H1 (cell line): ENCODE results near the gene SLC7A10. TPM values are rescaled to one million over a fixed set of nuclear protein-coding genes. Genes with fewer than 3 reads are reported as not detected.

Experiments
- CTCF ChIA-PET: fragments of 300-600 bp; sonication (Branson Sonifier 250); formaldehyde crosslinking; loops from one replicate; lab custom pipeline; 2021; ENCODE audit not compliant: partially characterized antibody; lab: Charles Lee
- POLR2A ChIA-PET: fragments of 300-600 bp; sonication (Branson Sonifier 250); formaldehyde crosslinking; loops from one replicate; lab custom pipeline; 2021; ENCODE audit warnings: inconsistent platforms; ENCODE audit not compliant: partially characterized antibody; lab: Charles Lee
- DNase-seq, 2 experiments: peaks; one replicate each; pipeline versions ENCODE4 v3.0.0 to v3.0.0-alpha.2; 2010 to 2022; ENCODE audit warnings: low spot score in 2 of 2, low read depth in 1 of 2, mixed read lengths in 1 of 2
- FAIRE-seq: peaks from 2 replicates; lab custom pipeline; 2011; peaks lifted over from hg19 to GRCh38; lab: Jason Lieb, UNC
- H2AFZ ChIP-seq: 2 replicates; pipeline ENCODE4 v1.8.1; 2012; ENCODE audit warnings: low read length, inconsistent platforms
- H2AK5ac ChIP-seq: 2 replicates; pipeline ENCODE4 v1.6.1; 2013; ENCODE audit warnings: low read depth, low read length
- H2BK120ac ChIP-seq: replicated peaks from 2 replicates; pipeline ENCODE3; 2013; ENCODE audit warnings: low read depth, low read length, inconsistent platforms
- H2BK12ac ChIP-seq: 2 replicates; pipeline ENCODE4 v1.6.1; 2013; ENCODE audit warnings: low read depth, low read length
- H2BK15ac ChIP-seq: 2 replicates; pipeline ENCODE4 v1.6.1; 2013; ENCODE audit warnings: low read length
- H2BK20ac ChIP-seq: 2 replicates; pipeline ENCODE4 v1.6.1; 2013; ENCODE audit warnings: low read length
- H2BK5ac ChIP-seq: 2 replicates; pipeline ENCODE4 v1.6.1; 2013; ENCODE audit warnings: low read depth, low read length
- H3K14ac ChIP-seq: 2 replicates; pipeline ENCODE4 v1.6.1; 2013; ENCODE audit warnings: inconsistent platforms; ENCODE audit not compliant: insufficient read length
- H3K18ac ChIP-seq: 2 replicates; pipeline ENCODE4 v1.6.1; 2013; ENCODE audit warnings: low read length; ENCODE audit errors: extremely low read depth
- H3K23ac ChIP-seq: 2 replicates; pipeline ENCODE4 v1.6.1; 2013; ENCODE audit warnings: inconsistent platforms; ENCODE audit not compliant: insufficient read length
- H3K23me2 ChIP-seq: 2 replicates; pipeline ENCODE4 v1.6.1; 2013; ENCODE audit warnings: low read depth, low read length
- H3K27ac ChIP-seq: 2 replicates; pipeline ENCODE4 v1.6.1; 2011; ENCODE audit warnings: low read depth, low read length, inconsistent platforms
- H3K27me3 ChIP-seq, 4 experiments: replicated peaks in 1 of 4; 1 replicate in 1 of 4; 2 replicates in 3 of 4; pipeline versions ENCODE4 v1.6.1 to v1.8.1; 2011 to 2013; ENCODE audit warnings: low read length in 3 of 4, mild to moderate bottlenecking in 3 of 4, inconsistent platforms in 2 of 4, mixed read lengths in 2 of 4, moderate library complexity in 1 of 4; ENCODE audit not compliant: control insufficient read depth in 3 of 4, insufficient read depth in 3 of 4; ENCODE audit errors: extremely low read depth in 1 of 4
- H3K36me3 ChIP-seq, 4 experiments: 2 replicates each; pipeline versions ENCODE4 v1.6.1 to v1.8.1; 2011 to 2013; ENCODE audit warnings: mild to moderate bottlenecking in 4 of 4, low read length in 3 of 4, moderate library complexity in 2 of 4, control low read depth in 1 of 4, inconsistent platforms in 1 of 4; ENCODE audit not compliant: insufficient read depth in 4 of 4, control insufficient read depth in 2 of 4
- H3K4ac ChIP-seq: replicated peaks from 2 replicates; pipeline ENCODE3; 2013; ENCODE audit warnings: low read length, low read depth, mixed read lengths, inconsistent platforms; ENCODE audit not compliant: insufficient read length
- H3K4me1 ChIP-seq, 4 experiments: replicated peaks in 1 of 4; 1 replicate in 1 of 4; 2 replicates in 3 of 4; pipeline versions ENCODE4 v1.6.1 to v1.8.1; 2011 to 2013; ENCODE audit warnings: low read length in 3 of 4, inconsistent platforms in 2 of 4, mixed read lengths in 1 of 4; ENCODE audit not compliant: insufficient read depth in 4 of 4, control insufficient read depth in 3 of 4
- H3K4me2 ChIP-seq, 2 experiments: 2 replicates each; pipeline versions ENCODE4 v1.6.1 to v1.8.1; 2011 to 2013; ENCODE audit warnings: low read depth in 2 of 2, low read length in 2 of 2, control low read depth in 1 of 2, inconsistent platforms in 1 of 2, mild to moderate bottlenecking in 1 of 2; ENCODE audit not compliant: insufficient read depth in 1 of 2
- H3K4me3 ChIP-seq, 4 experiments: fragments of 200-600, 300-600 bp in 1 of 4; sonication (generic), shearing (Covaris generic), sonication (Bioruptor Twin) in 1 of 4; 2 replicates each; pipeline versions ENCODE4 v1.5.1 to v1.8.1; 2011 to 2016; ENCODE audit warnings: low read length in 4 of 4, low read depth in 3 of 4, control low read depth in 2 of 4, inconsistent platforms in 2 of 4, mild to moderate bottlenecking in 2 of 4, mixed read lengths in 1 of 4, moderate library complexity in 1 of 4; ENCODE audit not compliant: insufficient read depth in 2 of 4; ENCODE audit errors: extremely low read depth in 1 of 4
- H3K56ac ChIP-seq: replicated peaks from 2 replicates; pipeline ENCODE3; 2013; ENCODE audit warnings: low read depth, mild to moderate bottlenecking, mixed read lengths, low read length, inconsistent platforms; ENCODE audit not compliant: insufficient read length
- H3K79me1 ChIP-seq: 2 replicates; pipeline ENCODE4 v1.6.1; 2013; ENCODE audit warnings: low read depth, low read length, control low read depth
- H3K79me2 ChIP-seq, 2 experiments: 2 replicates each; pipeline versions ENCODE4 v1.6.1 to v1.8.1; 2012 to 2013; ENCODE audit warnings: low read length in 2 of 2, mild to moderate bottlenecking in 2 of 2, inconsistent platforms in 1 of 2; ENCODE audit not compliant: insufficient read depth in 2 of 2, control insufficient read depth in 1 of 2
- H3K9ac ChIP-seq, 4 experiments: replicated peaks in 1 of 4; 1 replicate in 1 of 4; 2 replicates in 3 of 4; pipeline versions ENCODE4 v1.6.1 to v1.8.1; 2011 to 2013; ENCODE audit warnings: low read depth in 3 of 4, low read length in 3 of 4, control low read depth in 2 of 4, mild to moderate bottlenecking in 2 of 4, moderate library complexity in 2 of 4, inconsistent platforms in 1 of 4; ENCODE audit errors: extremely low read depth in 1 of 4
- H3K9me3 ChIP-seq, 2 experiments: 2 replicates each; pipeline versions ENCODE4 v1.6.1 to v1.8.1; 2012 to 2013; ENCODE audit warnings: mild to moderate bottlenecking in 2 of 2, moderate library complexity in 2 of 2, control low read depth in 1 of 2, inconsistent platforms in 1 of 2, low read depth in 1 of 2, low read length in 1 of 2, mixed read lengths in 1 of 2; ENCODE audit not compliant: insufficient read depth in 2 of 2
- H4K20me1 ChIP-seq, 2 experiments: replicated peaks in 1 of 2; 2 replicates each; pipeline versions ENCODE3 to v1.8.1; 2011 to 2013; ENCODE audit warnings: inconsistent platforms in 2 of 2, low read length in 2 of 2, mild to moderate bottlenecking in 1 of 2; ENCODE audit not compliant: insufficient read depth in 2 of 2, control insufficient read depth in 1 of 2
- H4K5ac ChIP-seq: 2 replicates; pipeline ENCODE4 v1.6.1; 2013; ENCODE audit warnings: low read length, low read depth, mixed read lengths, inconsistent platforms; ENCODE audit not compliant: insufficient read length
- H4K8ac ChIP-seq: 2 replicates; pipeline ENCODE4 v1.8.0; 2013; ENCODE audit warnings: mild to moderate bottlenecking, moderate library complexity, low read length, inconsistent platforms; ENCODE audit not compliant: insufficient read depth; ENCODE audit errors: extremely low read depth
- H4K91ac ChIP-seq: replicated peaks from 2 replicates; pipeline ENCODE3; 2013; ENCODE audit warnings: low read length, mixed read lengths, inconsistent platforms; ENCODE audit not compliant: insufficient read length
- EGR1 ChIP-seq: IDR thresholded peaks from 2 replicates; pipeline ENCODE4 v1.6.1; 2011; ENCODE audit warnings: low read depth, low read length, borderline replicate concordance
- KDM1A ChIP-seq: fragments of 200-600, 300-600 bp; sonication (generic); IDR thresholded peaks from 2 replicates; pipeline ENCODE4 v1.7.1; 2016; ENCODE audit warnings: mild to moderate bottlenecking, low read length, borderline replicate concordance
- TAF7 ChIP-seq: optimal IDR thresholded peaks from 2 replicates; pipeline ENCODE3; 2011; ENCODE audit warnings: low read depth, mild to moderate bottlenecking, inconsistent platforms, low read length, moderate library complexity, borderline replicate concordance
- WGBS, 2 experiments: shearing (Covaris generic) in 1 of 2; methylation state at CpG; one replicate each; pipeline versions ENCODE4 v1.1.6 to v1.1.7; 2013 to 2015; ENCODE audit warnings: low lambda C conversion rate in 2 of 2, mixed read lengths in 2 of 2, inconsistent platforms in 1 of 2, low coverage in 1 of 2, missing lambda C conversion rate in 1 of 2; ENCODE audit not compliant: insufficient replicate concordance in 2 of 2, insufficient coverage in 1 of 2, insufficient read length in 1 of 2; ENCODE audit errors: extremely low coverage in 1 of 2, missing lambda C conversion rate in 1 of 2; 5-methylcytosine and 5-hydroxymethylcytosine counted together
- polyA plus RNA-seq, 7 experiments: library from polyadenylated mRNA; depleted of rRNA in 3 of 7; stranded (reverse) in 5 of 7; unstranded in 2 of 7; fragments of >200 nt in 5 of 7; fragments of 200-250 nt in 2 of 7; gene quantifications; 1 replicate in 5 of 7; 2 replicates in 1 of 7; 4 replicates in 1 of 7; pipeline versions ENCODE4 v1.2.1 to v1.2.3, GENCODE V29; 2011 to 2013; ENCODE audit warnings: missing spikeins in 2 of 7, mixed read lengths in 2 of 7
- total RNA-seq: library from RNA; stranded (reverse); fragmentation: NEBNext Ultra II Directional; extraction: Animal tissue kit (Norgen Biotek cat#: 25700); gene quantifications from 2 replicates; pipeline ENCODE4 v1.2.1, GENCODE V29; 2021
- TF ChIP-seq, protein P1 (sequence below): IDR thresholded peaks from 2 replicates; pipeline ENCODE4 v1.6.1; 2012; ENCODE audit warnings: inconsistent platforms

Gene SLC7A10
- total and polyA plus RNA-seq, 2 of the 8 experiments (the other 6 are each of a cell fraction or from before 2014, with no cell fraction given) = 3.7 to 7.1 TPM

DNA sequence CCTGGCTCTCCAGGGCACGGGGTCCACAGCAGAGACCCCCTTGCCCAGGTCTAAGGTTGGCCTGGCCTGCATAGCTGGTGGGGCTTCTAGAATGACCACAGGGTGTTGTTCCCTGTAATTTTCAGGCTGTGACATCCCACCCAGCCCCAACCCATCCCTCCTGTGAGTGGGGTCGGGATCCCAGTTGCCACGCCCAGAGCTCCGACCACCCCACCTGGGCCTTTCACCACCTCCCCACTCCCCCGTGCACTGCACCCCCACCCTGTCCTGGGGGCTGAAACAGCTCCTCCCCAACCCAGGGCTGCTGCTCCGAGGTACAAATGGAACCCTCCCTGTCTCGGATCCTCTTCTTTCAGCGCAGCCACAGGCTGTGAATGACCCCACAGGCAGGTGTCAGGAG is 8.4 kb upstream of the SLC7A10 start:
- H3K79me1 ChIP-seq = no peaks in the 10 kb centered on the region
- TF ChIP-seq, protein P1, sequence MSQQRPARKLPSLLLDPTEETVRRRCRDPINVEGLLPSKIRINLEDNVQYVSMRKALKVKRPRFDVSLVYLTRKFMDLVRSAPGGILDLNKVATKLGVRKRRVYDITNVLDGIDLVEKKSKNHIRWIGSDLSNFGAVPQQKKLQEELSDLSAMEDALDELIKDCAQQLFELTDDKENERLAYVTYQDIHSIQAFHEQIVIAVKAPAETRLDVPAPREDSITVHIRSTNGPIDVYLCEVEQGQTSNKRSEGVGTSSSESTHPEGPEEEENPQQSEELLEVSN = no peak
- no peak for TF ChIP-seq TAF7
- no peak for TF ChIP-seq EGR1
- TF ChIP-seq KDM1A = no peak
- H3K23me2 ChIP-seq = peaks cover 9% of the 10 kb centered on the region
- no peak overlapping the region for H2BK12ac ChIP-seq
- H3K14ac ChIP-seq = no peak overlapping the region
- no peaks in the 10 kb centered on the region for H3K36me3 ChIP-seq
- POLR2A ChIA-PET = no interaction called here
- H4K8ac ChIP-seq = no peak overlapping the region
- peaks cover 0 to 6% of the 10 kb centered on the region in 2 experiments for H4K20me1 ChIP-seq
- H3K79me2 ChIP-seq = no peaks in the 10 kb centered on the region
- DNase-seq (no peak), FAIRE-seq (no peak)
- 90% methylated on average over 6 of the region's 8 CpGs; no CpG with 5 or more reads in 1 of the 2 experiments for WGBS, 2 experiments
- no peaks in the 10 kb centered on the region; a peak in 1 of 7 replicates for H3K4me1 ChIP-seq
- no peak overlapping the region for H4K91ac ChIP-seq
- no peak overlapping the region for H3K9ac ChIP-seq
- H2BK120ac ChIP-seq = no peak overlapping the region
- no peak overlapping the region for H2AFZ ChIP-seq
- no peak overlapping the region for H4K5ac ChIP-seq
- CTCF ChIA-PET = interaction anchor here (0.6 to 15.1 kb wide), 7 partner anchors 10 to 182 kb away, joined by 3 to 426 read pairs (median 12); partner anchors contain the start of gene SLC7A10
- no peak overlapping the region for H3K56ac ChIP-seq
- H2BK5ac ChIP-seq = no peak overlapping the region
- H3K23ac ChIP-seq = no peak overlapping the region
- no peak overlapping the region for H3K4me3 ChIP-seq
- H3K4ac ChIP-seq = no peak overlapping the region
- H3K27me3 ChIP-seq = no peaks in the 10 kb centered on the region
- H3K27ac ChIP-seq = no peak overlapping the region
- no peak overlapping the region for H2AK5ac ChIP-seq
- H3K18ac ChIP-seq = no peak overlapping the region
- H2BK15ac ChIP-seq = no peak overlapping the region
- no peak overlapping the region for H3K4me2 ChIP-seq
- no peaks in the 10 kb centered on the region for H3K9me3 ChIP-seq
- H2BK20ac ChIP-seq = no peak overlapping the region
